Measurements from ENCODE around the gene MPV17L.

- TF ChIP-seq POLR2A (IDR thresholded peaks at IDR 0.05; ENCODE audit: low read depth, low read length) (no peak), POLR2AphosphoS5 (IDR thresholded peaks at IDR 0.05; ENCODE audit: low read depth, low read length) (no peak)
Observed at GRCh38 chr16:15459791-15460190, 64.2 kb downstream of the MPV17L start.
